H1 (cell line): ENCODE measurements around the gene SLC22A9. TPM values are rescaled to one million over a fixed set of nuclear protein-coding genes. Genes with fewer than 3 reads are reported as not detected.

ENCODE experiments used
- CTCF ChIA-PET: fragments of 300-600 bp; sonication (Branson Sonifier 250); formaldehyde crosslinking; loops from one replicate; lab custom pipeline; 2021; ENCODE audit not compliant: partially characterized antibody; lab: Charles Lee
- POLR2A ChIA-PET: fragments of 300-600 bp; sonication (Branson Sonifier 250); formaldehyde crosslinking; loops from one replicate; lab custom pipeline; 2021; ENCODE audit warnings: inconsistent platforms; ENCODE audit not compliant: partially characterized antibody; lab: Charles Lee
- DNase-seq, 2 experiments: peaks; one replicate each; pipeline versions ENCODE4 v3.0.0 to v3.0.0-alpha.2; 2010 to 2022; ENCODE audit warnings: low spot score in 2 of 2, low read depth in 1 of 2, mixed read lengths in 1 of 2
- FAIRE-seq: peaks from 2 replicates; lab custom pipeline; 2011; peaks lifted over from hg19 to GRCh38; lab: Jason Lieb, UNC
- H2AFZ ChIP-seq: 2 replicates; pipeline ENCODE4 v1.8.1; 2012; ENCODE audit warnings: low read length, inconsistent platforms
- H2AK5ac ChIP-seq: 2 replicates; pipeline ENCODE4 v1.6.1; 2013; ENCODE audit warnings: low read depth, low read length
- H2BK120ac ChIP-seq: replicated peaks from 2 replicates; pipeline ENCODE3; 2013; ENCODE audit warnings: low read depth, low read length, inconsistent platforms
- H2BK12ac ChIP-seq: 2 replicates; pipeline ENCODE4 v1.6.1; 2013; ENCODE audit warnings: low read depth, low read length
- H2BK15ac ChIP-seq: 2 replicates; pipeline ENCODE4 v1.6.1; 2013; ENCODE audit warnings: low read length
- H2BK20ac ChIP-seq: 2 replicates; pipeline ENCODE4 v1.6.1; 2013; ENCODE audit warnings: low read length
- H2BK5ac ChIP-seq: 2 replicates; pipeline ENCODE4 v1.6.1; 2013; ENCODE audit warnings: low read depth, low read length
- H3K14ac ChIP-seq: 2 replicates; pipeline ENCODE4 v1.6.1; 2013; ENCODE audit warnings: inconsistent platforms; ENCODE audit not compliant: insufficient read length
- H3K18ac ChIP-seq: 2 replicates; pipeline ENCODE4 v1.6.1; 2013; ENCODE audit warnings: low read length; ENCODE audit errors: extremely low read depth
- H3K23ac ChIP-seq: 2 replicates; pipeline ENCODE4 v1.6.1; 2013; ENCODE audit warnings: inconsistent platforms; ENCODE audit not compliant: insufficient read length
- H3K23me2 ChIP-seq: 2 replicates; pipeline ENCODE4 v1.6.1; 2013; ENCODE audit warnings: low read depth, low read length
- H3K27ac ChIP-seq: 2 replicates; pipeline ENCODE4 v1.6.1; 2011; ENCODE audit warnings: low read depth, low read length, inconsistent platforms
- H3K27me3 ChIP-seq, 4 experiments: replicated peaks in 1 of 4; 1 replicate in 1 of 4; 2 replicates in 3 of 4; pipeline versions ENCODE4 v1.6.1 to v1.8.1; 2011 to 2013; ENCODE audit warnings: low read length in 3 of 4, mild to moderate bottlenecking in 3 of 4, inconsistent platforms in 2 of 4, mixed read lengths in 2 of 4, moderate library complexity in 1 of 4; ENCODE audit not compliant: control insufficient read depth in 3 of 4, insufficient read depth in 3 of 4; ENCODE audit errors: extremely low read depth in 1 of 4
- H3K36me3 ChIP-seq, 4 experiments: 2 replicates each; pipeline versions ENCODE4 v1.6.1 to v1.8.1; 2011 to 2013; ENCODE audit warnings: mild to moderate bottlenecking in 4 of 4, low read length in 3 of 4, moderate library complexity in 2 of 4, control low read depth in 1 of 4, inconsistent platforms in 1 of 4; ENCODE audit not compliant: insufficient read depth in 4 of 4, control insufficient read depth in 2 of 4
- H3K4ac ChIP-seq: replicated peaks from 2 replicates; pipeline ENCODE3; 2013; ENCODE audit warnings: low read length, low read depth, mixed read lengths, inconsistent platforms; ENCODE audit not compliant: insufficient read length
- H3K4me1 ChIP-seq, 4 experiments: replicated peaks in 1 of 4; 1 replicate in 1 of 4; 2 replicates in 3 of 4; pipeline versions ENCODE4 v1.6.1 to v1.8.1; 2011 to 2013; ENCODE audit warnings: low read length in 3 of 4, inconsistent platforms in 2 of 4, mixed read lengths in 1 of 4; ENCODE audit not compliant: insufficient read depth in 4 of 4, control insufficient read depth in 3 of 4
- H3K4me2 ChIP-seq, 2 experiments: 2 replicates each; pipeline versions ENCODE4 v1.6.1 to v1.8.1; 2011 to 2013; ENCODE audit warnings: low read depth in 2 of 2, low read length in 2 of 2, control low read depth in 1 of 2, inconsistent platforms in 1 of 2, mild to moderate bottlenecking in 1 of 2; ENCODE audit not compliant: insufficient read depth in 1 of 2
- H3K4me3 ChIP-seq, 4 experiments: fragments of 200-600, 300-600 bp in 1 of 4; sonication (generic), shearing (Covaris generic), sonication (Bioruptor Twin) in 1 of 4; 2 replicates each; pipeline versions ENCODE4 v1.5.1 to v1.8.1; 2011 to 2016; ENCODE audit warnings: low read length in 4 of 4, low read depth in 3 of 4, control low read depth in 2 of 4, inconsistent platforms in 2 of 4, mild to moderate bottlenecking in 2 of 4, mixed read lengths in 1 of 4, moderate library complexity in 1 of 4; ENCODE audit not compliant: insufficient read depth in 2 of 4; ENCODE audit errors: extremely low read depth in 1 of 4
- H3K56ac ChIP-seq: replicated peaks from 2 replicates; pipeline ENCODE3; 2013; ENCODE audit warnings: low read depth, mild to moderate bottlenecking, mixed read lengths, low read length, inconsistent platforms; ENCODE audit not compliant: insufficient read length
- H3K79me1 ChIP-seq: 2 replicates; pipeline ENCODE4 v1.6.1; 2013; ENCODE audit warnings: low read depth, low read length, control low read depth
- H3K79me2 ChIP-seq, 2 experiments: 2 replicates each; pipeline versions ENCODE4 v1.6.1 to v1.8.1; 2012 to 2013; ENCODE audit warnings: low read length in 2 of 2, mild to moderate bottlenecking in 2 of 2, inconsistent platforms in 1 of 2; ENCODE audit not compliant: insufficient read depth in 2 of 2, control insufficient read depth in 1 of 2
- H3K9ac ChIP-seq, 4 experiments: replicated peaks in 1 of 4; 1 replicate in 1 of 4; 2 replicates in 3 of 4; pipeline versions ENCODE4 v1.6.1 to v1.8.1; 2011 to 2013; ENCODE audit warnings: low read depth in 3 of 4, low read length in 3 of 4, control low read depth in 2 of 4, mild to moderate bottlenecking in 2 of 4, moderate library complexity in 2 of 4, inconsistent platforms in 1 of 4; ENCODE audit errors: extremely low read depth in 1 of 4
- H3K9me3 ChIP-seq, 2 experiments: 2 replicates each; pipeline versions ENCODE4 v1.6.1 to v1.8.1; 2012 to 2013; ENCODE audit warnings: mild to moderate bottlenecking in 2 of 2, moderate library complexity in 2 of 2, control low read depth in 1 of 2, inconsistent platforms in 1 of 2, low read depth in 1 of 2, low read length in 1 of 2, mixed read lengths in 1 of 2; ENCODE audit not compliant: insufficient read depth in 2 of 2
- H4K20me1 ChIP-seq, 2 experiments: replicated peaks in 1 of 2; 2 replicates each; pipeline versions ENCODE3 to v1.8.1; 2011 to 2013; ENCODE audit warnings: inconsistent platforms in 2 of 2, low read length in 2 of 2, mild to moderate bottlenecking in 1 of 2; ENCODE audit not compliant: insufficient read depth in 2 of 2, control insufficient read depth in 1 of 2
- H4K5ac ChIP-seq: 2 replicates; pipeline ENCODE4 v1.6.1; 2013; ENCODE audit warnings: low read length, low read depth, mixed read lengths, inconsistent platforms; ENCODE audit not compliant: insufficient read length
- H4K8ac ChIP-seq: 2 replicates; pipeline ENCODE4 v1.8.0; 2013; ENCODE audit warnings: mild to moderate bottlenecking, moderate library complexity, low read length, inconsistent platforms; ENCODE audit not compliant: insufficient read depth; ENCODE audit errors: extremely low read depth
- H4K91ac ChIP-seq: replicated peaks from 2 replicates; pipeline ENCODE3; 2013; ENCODE audit warnings: low read length, mixed read lengths, inconsistent platforms; ENCODE audit not compliant: insufficient read length
- CHD2 ChIP-seq: IDR thresholded peaks from 2 replicates; pipeline ENCODE4 v1.6.1; 2012; ENCODE audit warnings: low read length, improper control_type of control experiment
- FOSL1 ChIP-seq: IDR thresholded peaks from 2 replicates; pipeline ENCODE4 v1.6.1; 2011; ENCODE audit warnings: mild to moderate bottlenecking, low read depth, low read length, moderate library complexity; ENCODE audit not compliant: insufficient read depth
- GTF2F1 ChIP-seq: IDR thresholded peaks from 2 replicates; pipeline ENCODE4 v1.6.1; 2012; ENCODE audit warnings: low read depth, low read length, improper control_type of control experiment, borderline replicate concordance
- JUND ChIP-seq: IDR thresholded peaks from 2 replicates; pipeline ENCODE4 v1.6.1; 2011; ENCODE audit warnings: mild to moderate bottlenecking, improper control_type of control experiment, low read length
- KDM4A ChIP-seq: IDR thresholded peaks from one replicate; pipeline ENCODE4 v1.7.1; 2012; ENCODE audit warnings: low read depth, mild to moderate bottlenecking, moderate library complexity, low read length, inconsistent platforms; ENCODE audit not compliant: severe bottlenecking
- RAD21 ChIP-seq, 2 experiments: IDR thresholded peaks in 1 of 2; conservative IDR thresholded peaks in 1 of 2; 2 replicates each; pipeline ENCODE4 v1.6.1; 2011; ENCODE audit warnings: low read depth in 2 of 2, low read length in 2 of 2, improper control_type of control experiment in 1 of 2, inconsistent platforms in 1 of 2, mild to moderate bottlenecking in 1 of 2, moderate library complexity in 1 of 2
- RFX5 ChIP-seq: IDR thresholded peaks from 2 replicates; pipeline ENCODE4 v1.6.1; 2011; ENCODE audit warnings: low read depth, low read length, improper control_type of control experiment, borderline replicate concordance
- SIX5 ChIP-seq: IDR thresholded peaks from 2 replicates; pipeline ENCODE4 v1.6.1; 2011; ENCODE audit warnings: mild to moderate bottlenecking, low read depth, low read length
- TBP ChIP-seq: IDR thresholded peaks from 2 replicates; pipeline ENCODE4 v1.6.1; 2011; ENCODE audit warnings: low read depth, low read length, improper control_type of control experiment
- TCF12 ChIP-seq: IDR thresholded peaks from 2 replicates; pipeline ENCODE4 v1.6.1; 2011; ENCODE audit warnings: low read depth, mild to moderate bottlenecking, low read length
- YY1 ChIP-seq: IDR thresholded peaks from 2 replicates; pipeline ENCODE4 v1.6.1; 2011; ENCODE audit warnings: low read depth, mild to moderate bottlenecking, low read length
- WGBS, 2 experiments: shearing (Covaris generic) in 1 of 2; methylation state at CpG; one replicate each; pipeline versions ENCODE4 v1.1.6 to v1.1.7; 2013 to 2015; ENCODE audit warnings: low lambda C conversion rate in 2 of 2, mixed read lengths in 2 of 2, inconsistent platforms in 1 of 2, low coverage in 1 of 2, missing lambda C conversion rate in 1 of 2; ENCODE audit not compliant: insufficient replicate concordance in 2 of 2, insufficient coverage in 1 of 2, insufficient read length in 1 of 2; ENCODE audit errors: extremely low coverage in 1 of 2, missing lambda C conversion rate in 1 of 2; 5-methylcytosine and 5-hydroxymethylcytosine counted together
- polyA plus RNA-seq, 7 experiments: library from polyadenylated mRNA; depleted of rRNA in 3 of 7; stranded (reverse) in 5 of 7; unstranded in 2 of 7; fragments of >200 nt in 5 of 7; fragments of 200-250 nt in 2 of 7; gene quantifications; 1 replicate in 5 of 7; 2 replicates in 1 of 7; 4 replicates in 1 of 7; pipeline versions ENCODE4 v1.2.1 to v1.2.3, GENCODE V29; 2011 to 2013; ENCODE audit warnings: missing spikeins in 2 of 7, mixed read lengths in 2 of 7
- total RNA-seq: library from RNA; stranded (reverse); fragmentation: NEBNext Ultra II Directional; extraction: Animal tissue kit (Norgen Biotek cat#: 25700); gene quantifications from 2 replicates; pipeline ENCODE4 v1.2.1, GENCODE V29; 2021

The SLC22A9 gene
- total and polyA plus RNA-seq, 2 of the 8 experiments (the other 6 are each of a cell fraction or from before 2014, with no cell fraction given), result not detected

- H4K5ac ChIP-seq, result no peak overlapping the region
- FAIRE-seq (no peak), DNase-seq (no peak)
- H3K36me3 ChIP-seq, result no peaks in the 10 kb centered on the region
- no peak overlapping the region for H2BK12ac ChIP-seq
- no peak overlapping the region for H3K9ac ChIP-seq
- H3K4me1 ChIP-seq, result no peaks in the 10 kb centered on the region
- TF ChIP-seq FOSL1 (no peak), JUND (no peak), KDM4A (no peak), CHD2 (no peak), TCF12 (no peak), GTF2F1 (no peak), RAD21 (IDR thresholded peaks at IDR 0.05 in 1 of 2, conservative IDR thresholded peaks at IDR 0.05 in 1 of 2; ENCODE audit: low read depth in 2 of 2, low read length in 2 of 2) (no peak), TBP (no peak), SIX5 (no peak), RFX5 (no peak), YY1 (no peak)
- no peak overlapping the region for H2BK120ac ChIP-seq
- H4K20me1 ChIP-seq, result no peaks in the 10 kb centered on the region
- H3K23ac ChIP-seq, result no peak overlapping the region
- H2AFZ ChIP-seq, result no peak overlapping the region
- no peak overlapping the region for H3K56ac ChIP-seq
- no peak overlapping the region for H3K4ac ChIP-seq
- no peak overlapping the region for H2BK5ac ChIP-seq
- H3K4me3 ChIP-seq, result no peak overlapping the region
- WGBS, 2 experiments, result 88% methylated on average over 5 of the region's 5 CpGs; no CpG with 5 or more reads in 1 of the 2 experiments
- no peaks in the 10 kb centered on the region for H3K27me3 ChIP-seq
- no peaks in the 10 kb centered on the region for H3K9me3 ChIP-seq
- no peaks in the 10 kb centered on the region for H3K79me2 ChIP-seq
- ChIA-PET CTCF (no interaction called here), POLR2A (interaction anchor here (0.6 kb wide), 1 partner anchor 245 kb away, joined by 3 read pairs; no protein-coding TSS in a partner anchor)
- H4K8ac ChIP-seq, result no peak overlapping the region
- H3K14ac ChIP-seq, result no peak overlapping the region
- H3K4me2 ChIP-seq, result no peak overlapping the region
- H3K18ac ChIP-seq, result no peak overlapping the region
- no peak overlapping the region for H2BK15ac ChIP-seq
- no peak overlapping the region for H2AK5ac ChIP-seq
- no peak overlapping the region for H4K91ac ChIP-seq
- H3K27ac ChIP-seq, result no peak overlapping the region
- H3K79me1 ChIP-seq, result no peaks in the 10 kb centered on the region
- no peaks in the 10 kb centered on the region for H3K23me2 ChIP-seq
- H2BK20ac ChIP-seq, result no peak overlapping the region
Measured at GRCh38 chr11:63404161-63404935, 34.8 kb downstream of the SLC22A9 start.
